Liver (tissue), 9 donors: ENCODE measurements around the gene TMEM220. TPM values are rescaled to one million over a fixed set of nuclear protein-coding genes. Genes with fewer than 3 reads are reported as not detected.
A peak's percentile ranks its signal among the peaks of the same experiment; 100 is the strongest.

Source experiments
- DNase-seq: peaks from one replicate; pipeline ENCODE4 v3.0.0-alpha.2; 2017; ENCODE audit warnings: low spot score
- H3K27ac ChIP-seq, 2 donors: one replicate each; pipeline ENCODE4 v1.7.0; 2013; ENCODE audit warnings: inconsistent platforms in 2 of 2, low read length in 2 of 2, control low read depth in 1 of 2, low read depth in 1 of 2, mild to moderate bottlenecking in 1 of 2
- H3K27me3 ChIP-seq, 4 donors: one replicate each; pipeline versions ENCODE4 v1.6.1 to v1.7.0; 2013; ENCODE audit warnings: low read length in 3 of 4, inconsistent platforms in 1 of 4, mild to moderate bottlenecking in 1 of 4, moderate library complexity in 1 of 4; ENCODE audit not compliant: control insufficient read depth in 4 of 4, insufficient read depth in 4 of 4
- H3K36me3 ChIP-seq, 4 donors: one replicate each; pipeline versions ENCODE4 v1.6.1 to v1.7.0; 2013; ENCODE audit warnings: low read length in 3 of 4, mild to moderate bottlenecking in 3 of 4, low read depth in 1 of 4, moderate library complexity in 1 of 4; ENCODE audit not compliant: control insufficient read depth in 4 of 4, insufficient read depth in 3 of 4
- H3K4me1 ChIP-seq, 4 donors: one replicate each; pipeline versions ENCODE4 v1.6.1 to v1.7.0; 2013; ENCODE audit warnings: low read length in 3 of 4, mild to moderate bottlenecking in 3 of 4, moderate library complexity in 1 of 4; ENCODE audit not compliant: control insufficient read depth in 4 of 4, insufficient read depth in 4 of 4
- H3K4me3 ChIP-seq, 3 donors: one replicate each; pipeline versions ENCODE4 v1.6.1 to v1.7.0; 2013; ENCODE audit warnings: low read length in 3 of 3, control low read depth in 1 of 3, low read depth in 1 of 3, mild to moderate bottlenecking in 1 of 3
- H3K9ac ChIP-seq, 2 donors: one replicate each; pipeline ENCODE4 v1.7.0; 2013; ENCODE audit warnings: low read length in 2 of 2, mild to moderate bottlenecking in 2 of 2, moderate library complexity in 2 of 2, control low read depth in 1 of 2, low read depth in 1 of 2
- H3K9me3 ChIP-seq, 4 donors: one replicate each; pipeline versions ENCODE4 v1.6.1 to v1.7.0; 2013; ENCODE audit warnings: low read length in 3 of 4; ENCODE audit not compliant: control insufficient read depth in 4 of 4
- EGR1 ChIP-seq, 2 donors: IDR thresholded peaks; 2 replicates each; pipeline ENCODE4 v1.6.1; 2016 to 2018; ENCODE audit warnings: antibody characterized with exemption in 2 of 2, low read depth in 2 of 2
- FOXA1 ChIP-seq: IDR thresholded peaks from 2 replicates; pipeline ENCODE4 v1.6.1; 2016; ENCODE audit warnings: antibody characterized with exemption
- FOXA2 ChIP-seq: IDR thresholded peaks from 2 replicates; pipeline ENCODE4 v1.6.1; 2016; ENCODE audit warnings: antibody characterized with exemption
- GABPA ChIP-seq, 2 donors: IDR thresholded peaks in 1 of 2; conservative IDR thresholded peaks in 1 of 2; 2 replicates each; pipeline ENCODE4 v1.6.1; 2016; ENCODE audit warnings: antibody characterized with exemption in 2 of 2, mild to moderate bottlenecking in 1 of 2, moderate library complexity in 1 of 2
- HNF4A ChIP-seq, 2 donors: conservative IDR thresholded peaks; 2 replicates each; pipeline ENCODE4 v1.6.1; 2016; ENCODE audit warnings: antibody characterized with exemption in 2 of 2, mild to moderate bottlenecking in 2 of 2
- HNF4G ChIP-seq: IDR thresholded peaks from 2 replicates; pipeline ENCODE4 v1.6.1; 2016; ENCODE audit warnings: antibody characterized with exemption
- JUND ChIP-seq, 2 donors: IDR thresholded peaks; 2 replicates each; pipeline ENCODE4 v1.6.1; 2016; ENCODE audit warnings: antibody characterized with exemption in 2 of 2
- NR2F2 ChIP-seq: IDR thresholded peaks from 2 replicates; pipeline ENCODE4 v1.6.1; 2016; ENCODE audit warnings: antibody characterized with exemption
- RAD21 ChIP-seq, 2 donors: IDR thresholded peaks; 2 replicates each; pipeline ENCODE4 v1.6.1; 2016; ENCODE audit warnings: antibody characterized with exemption in 2 of 2, mild to moderate bottlenecking in 2 of 2
- RXRA ChIP-seq, 2 donors: IDR thresholded peaks; 2 replicates each; pipeline ENCODE4 v1.6.1; 2017 to 2018; ENCODE audit warnings: antibody characterized with exemption in 2 of 2, mild to moderate bottlenecking in 1 of 2
- SP1 ChIP-seq: IDR thresholded peaks from 2 replicates; pipeline ENCODE4 v1.6.1; 2018; ENCODE audit warnings: antibody characterized with exemption, mild to moderate bottlenecking
- TAF1 ChIP-seq: conservative IDR thresholded peaks from 2 replicates; pipeline ENCODE4 v1.6.1; 2016; ENCODE audit warnings: antibody characterized with exemption, mild to moderate bottlenecking
- YY1 ChIP-seq: IDR thresholded peaks from 2 replicates; pipeline ENCODE4 v1.6.1; 2016; ENCODE audit warnings: antibody characterized with exemption, mild to moderate bottlenecking
- WGBS: extraction: QIAGEN DNeasy Blood & Tissue Kit; methylation state at CpG from one replicate; pipeline ENCODE4 v1.1.7; 2013; 5-methylcytosine and 5-hydroxymethylcytosine counted together
- polyA plus RNA-seq, 2 donors: library from polyadenylated mRNA; stranded (reverse) in 1 of 2; unstranded in 1 of 2; fragments of 200-250 nt in 1 of 2; fragments of >200 nt in 1 of 2; fragmentation: Nextera tagmentation in 1 of 2; extraction: Ambion mirVana in 1 of 2; gene quantifications; one replicate each; pipeline versions ENCODE4 v1.2.1 to v1.2.3, GENCODE V29; 2013 to 2015
- total RNA-seq, 2 donors: library from RNA; depleted of rRNA; stranded (reverse); fragments of >200 nt; gene quantifications; one replicate each; pipeline ENCODE4 v1.2.3, GENCODE V29; 2014
- TF ChIP-seq, protein P1 (sequence below): fragments of 150-350 bp; IDR thresholded peaks from 2 replicates; pipeline ENCODE4 v1.5.1; 2017; ENCODE audit warnings: improper control_type of control experiment, low read depth, low read length; ENCODE audit not compliant: missing input control
- TF ChIP-seq, protein P2 (sequence below): IDR thresholded peaks from 2 replicates; pipeline ENCODE4 v1.6.1; 2016; ENCODE audit warnings: antibody characterized with exemption
- TF ChIP-seq, protein P3 (sequence below): IDR thresholded peaks from 2 replicates; pipeline ENCODE4 v1.6.1; 2016; ENCODE audit warnings: antibody characterized with exemption
- TF ChIP-seq, protein P4 (sequence below): IDR thresholded peaks from 2 replicates; pipeline ENCODE4 v1.6.1; 2016; ENCODE audit warnings: antibody characterized with exemption, mild to moderate bottlenecking
- TF ChIP-seq, protein P5 (sequence below): IDR thresholded peaks from 2 replicates; pipeline ENCODE4 v1.6.1; 2016; ENCODE audit warnings: antibody characterized with exemption
- donor health status: healthy.
- donor health status: healthy.
- donor health status: healthy.
- donor health status: healthy.
- donor health status: healthy.

Gene TMEM220
- total and polyA plus RNA-seq, 4 donors, result 19.6 to 126 (median 28.8) TPM

DNA sequence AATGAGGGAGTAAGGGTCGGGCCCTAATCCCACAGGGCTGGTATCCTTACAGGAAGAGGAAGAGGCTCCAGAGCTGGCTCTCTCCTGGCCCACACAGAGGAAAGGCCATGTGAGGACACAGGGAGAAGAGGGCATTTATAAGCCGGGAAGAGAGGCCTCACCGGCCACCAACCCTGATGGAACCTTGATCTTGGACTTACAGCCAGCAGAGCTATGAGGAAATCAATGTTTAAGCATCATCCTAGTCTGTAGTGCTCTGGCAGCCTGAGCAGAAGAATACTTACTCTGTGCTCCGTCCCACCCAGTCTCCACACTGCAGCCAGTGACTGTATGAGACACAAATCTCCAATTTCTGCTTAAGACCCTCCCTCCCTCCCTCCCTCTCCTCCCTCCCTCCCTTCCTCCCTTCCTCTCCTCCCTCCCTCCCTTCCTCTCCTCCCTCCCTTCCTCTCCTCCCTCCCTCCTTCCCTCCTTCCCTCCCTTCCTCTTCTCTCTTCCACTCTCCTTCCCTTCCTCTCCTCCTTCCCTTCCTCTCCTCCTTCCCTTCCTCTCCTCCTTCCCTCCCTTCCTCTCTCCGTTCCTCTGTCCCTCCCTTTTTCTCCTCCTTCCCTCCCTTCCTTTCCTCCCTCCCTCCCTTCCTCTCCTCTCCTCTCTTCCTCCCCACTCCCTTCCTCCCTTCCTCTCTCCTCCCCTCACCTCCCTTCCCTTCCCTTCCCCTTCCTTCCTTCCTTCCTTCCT, 8.9 kb upstream of the TMEM220 start (continued):
- TF ChIP-seq HNF4A (conservative IDR thresholded peaks at IDR 0.05) (peak; percentile 78 to 83), EGR1 (IDR thresholded peaks at IDR 0.05; ENCODE audit: low read depth in 2 of 2) (no peak), FOXA2 (no peak)

DNA sequence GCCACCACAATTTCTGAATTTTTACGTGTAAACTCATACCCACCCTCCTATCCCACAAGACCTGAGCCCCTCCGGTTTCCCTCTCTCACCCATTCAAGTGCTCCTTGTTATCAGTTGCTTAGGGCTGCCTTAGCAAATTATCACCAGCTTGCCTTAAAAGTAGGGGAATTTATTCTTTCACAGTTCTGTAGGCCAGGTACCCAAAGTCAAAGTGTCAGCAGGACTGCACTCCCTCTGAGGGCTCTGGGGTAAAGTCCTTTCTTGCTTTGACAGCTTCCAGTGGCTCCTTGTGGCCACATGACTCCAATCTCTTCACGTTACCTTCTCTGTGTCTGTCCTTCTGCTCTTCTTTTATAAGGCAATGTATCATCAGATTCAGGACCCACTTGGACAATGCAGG, 7.9 kb upstream of the TMEM220 start:
- Histone ChIP-seq H3K9me3 (no peaks in the 10 kb centered on the region), H3K27ac (peak overlapping the region; percentile 64 to 79), H3K27me3 (no peaks in the 10 kb centered on the region), H3K36me3 (no peaks in the 10 kb centered on the region), H3K9ac (no peak overlapping the region), H3K4me3 (no peak overlapping the region), H3K4me1 (peaks cover 6 to 29% (median 24%) of the 10 kb centered on the region in 4 donors)
- no peak for TF ChIP-seq RAD21 (IDR thresholded peaks at IDR 0.05)
- no peak for TF ChIP-seq SP1
- TF ChIP-seq, protein P1, sequence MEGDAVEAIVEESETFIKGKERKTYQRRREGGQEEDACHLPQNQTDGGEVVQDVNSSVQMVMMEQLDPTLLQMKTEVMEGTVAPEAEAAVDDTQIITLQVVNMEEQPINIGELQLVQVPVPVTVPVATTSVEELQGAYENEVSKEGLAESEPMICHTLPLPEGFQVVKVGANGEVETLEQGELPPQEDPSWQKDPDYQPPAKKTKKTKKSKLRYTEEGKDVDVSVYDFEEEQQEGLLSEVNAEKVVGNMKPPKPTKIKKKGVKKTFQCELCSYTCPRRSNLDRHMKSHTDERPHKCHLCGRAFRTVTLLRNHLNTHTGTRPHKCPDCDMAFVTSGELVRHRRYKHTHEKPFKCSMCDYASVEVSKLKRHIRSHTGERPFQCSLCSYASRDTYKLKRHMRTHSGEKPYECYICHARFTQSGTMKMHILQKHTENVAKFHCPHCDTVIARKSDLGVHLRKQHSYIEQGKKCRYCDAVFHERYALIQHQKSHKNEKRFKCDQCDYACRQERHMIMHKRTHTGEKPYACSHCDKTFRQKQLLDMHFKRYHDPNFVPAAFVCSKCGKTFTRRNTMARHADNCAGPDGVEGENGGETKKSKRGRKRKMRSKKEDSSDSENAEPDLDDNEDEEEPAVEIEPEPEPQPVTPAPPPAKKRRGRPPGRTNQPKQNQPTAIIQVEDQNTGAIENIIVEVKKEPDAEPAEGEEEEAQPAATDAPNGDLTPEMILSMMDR, result no peak
- no peak for TF ChIP-seq GABPA (IDR thresholded peaks at IDR 0.05 in 1 of 2, conservative IDR thresholded peaks at IDR 0.05 in 1 of 2)
- TF ChIP-seq EGR1 (IDR thresholded peaks at IDR 0.05; ENCODE audit: low read depth in 2 of 2), result no peak
- TF ChIP-seq HNF4G, result no peak
- TF ChIP-seq FOXA1, result no peak
- no peak for TF ChIP-seq JUND (IDR thresholded peaks at IDR 0.05)
- no peak for TF ChIP-seq YY1
- TF ChIP-seq, protein P2, sequence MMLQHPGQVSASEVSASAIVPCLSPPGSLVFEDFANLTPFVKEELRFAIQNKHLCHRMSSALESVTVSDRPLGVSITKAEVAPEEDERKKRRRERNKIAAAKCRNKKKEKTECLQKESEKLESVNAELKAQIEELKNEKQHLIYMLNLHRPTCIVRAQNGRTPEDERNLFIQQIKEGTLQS, result no peak
- no peak for TF ChIP-seq RXRA (IDR thresholded peaks at IDR 0.05)
- TF ChIP-seq, protein P3, sequence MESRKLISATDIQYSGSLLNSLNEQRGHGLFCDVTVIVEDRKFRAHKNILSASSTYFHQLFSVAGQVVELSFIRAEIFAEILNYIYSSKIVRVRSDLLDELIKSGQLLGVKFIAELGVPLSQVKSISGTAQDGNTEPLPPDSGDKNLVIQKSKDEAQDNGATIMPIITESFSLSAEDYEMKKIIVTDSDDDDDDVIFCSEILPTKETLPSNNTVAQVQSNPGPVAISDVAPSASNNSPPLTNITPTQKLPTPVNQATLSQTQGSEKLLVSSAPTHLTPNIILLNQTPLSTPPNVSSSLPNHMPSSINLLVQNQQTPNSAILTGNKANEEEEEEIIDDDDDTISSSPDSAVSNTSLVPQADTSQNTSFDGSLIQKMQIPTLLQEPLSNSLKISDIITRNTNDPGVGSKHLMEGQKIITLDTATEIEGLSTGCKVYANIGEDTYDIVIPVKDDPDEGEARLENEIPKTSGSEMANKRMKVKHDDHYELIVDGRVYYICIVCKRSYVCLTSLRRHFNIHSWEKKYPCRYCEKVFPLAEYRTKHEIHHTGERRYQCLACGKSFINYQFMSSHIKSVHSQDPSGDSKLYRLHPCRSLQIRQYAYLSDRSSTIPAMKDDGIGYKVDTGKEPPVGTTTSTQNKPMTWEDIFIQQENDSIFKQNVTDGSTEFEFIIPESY, result no peak
- TF ChIP-seq TAF1, result no peak
- TF ChIP-seq, protein P4, sequence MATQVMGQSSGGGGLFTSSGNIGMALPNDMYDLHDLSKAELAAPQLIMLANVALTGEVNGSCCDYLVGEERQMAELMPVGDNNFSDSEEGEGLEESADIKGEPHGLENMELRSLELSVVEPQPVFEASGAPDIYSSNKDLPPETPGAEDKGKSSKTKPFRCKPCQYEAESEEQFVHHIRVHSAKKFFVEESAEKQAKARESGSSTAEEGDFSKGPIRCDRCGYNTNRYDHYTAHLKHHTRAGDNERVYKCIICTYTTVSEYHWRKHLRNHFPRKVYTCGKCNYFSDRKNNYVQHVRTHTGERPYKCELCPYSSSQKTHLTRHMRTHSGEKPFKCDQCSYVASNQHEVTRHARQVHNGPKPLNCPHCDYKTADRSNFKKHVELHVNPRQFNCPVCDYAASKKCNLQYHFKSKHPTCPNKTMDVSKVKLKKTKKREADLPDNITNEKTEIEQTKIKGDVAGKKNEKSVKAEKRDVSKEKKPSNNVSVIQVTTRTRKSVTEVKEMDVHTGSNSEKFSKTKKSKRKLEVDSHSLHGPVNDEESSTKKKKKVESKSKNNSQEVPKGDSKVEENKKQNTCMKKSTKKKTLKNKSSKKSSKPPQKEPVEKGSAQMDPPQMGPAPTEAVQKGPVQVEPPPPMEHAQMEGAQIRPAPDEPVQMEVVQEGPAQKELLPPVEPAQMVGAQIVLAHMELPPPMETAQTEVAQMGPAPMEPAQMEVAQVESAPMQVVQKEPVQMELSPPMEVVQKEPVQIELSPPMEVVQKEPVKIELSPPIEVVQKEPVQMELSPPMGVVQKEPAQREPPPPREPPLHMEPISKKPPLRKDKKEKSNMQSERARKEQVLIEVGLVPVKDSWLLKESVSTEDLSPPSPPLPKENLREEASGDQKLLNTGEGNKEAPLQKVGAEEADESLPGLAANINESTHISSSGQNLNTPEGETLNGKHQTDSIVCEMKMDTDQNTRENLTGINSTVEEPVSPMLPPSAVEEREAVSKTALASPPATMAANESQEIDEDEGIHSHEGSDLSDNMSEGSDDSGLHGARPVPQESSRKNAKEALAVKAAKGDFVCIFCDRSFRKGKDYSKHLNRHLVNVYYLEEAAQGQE, result no peak
- TF ChIP-seq, protein P5, sequence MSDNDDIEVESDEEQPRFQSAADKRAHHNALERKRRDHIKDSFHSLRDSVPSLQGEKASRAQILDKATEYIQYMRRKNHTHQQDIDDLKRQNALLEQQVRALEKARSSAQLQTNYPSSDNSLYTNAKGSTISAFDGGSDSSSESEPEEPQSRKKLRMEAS, result no peak
- TF ChIP-seq NR2F2, result no peak
- TF ChIP-seq HNF4A (conservative IDR thresholded peaks at IDR 0.05), result no peak
- no peak for TF ChIP-seq FOXA2
- whole genome bisulfite sequencing, result 58% methylated on average over 3 of the region's 3 CpGs
- no peak for DNase-seq
